ENCODE data around the gene SNX33. TPM values are rescaled to one million over a fixed set of nuclear protein-coding genes. Genes with fewer than 3 reads are reported as not detected.

The SNX33 gene
- total RNA-seq, 1 donor from 2014 or later: 11.8 TPM

- peak; percentile 54 for DNase-seq (ENCODE audit: low spot score)
Measured at GRCh38 chr15:75640483-75641178, 7.1 kb upstream of the SNX33 start.

- no peak for DNase-seq (ENCODE audit: low spot score)
Measured at GRCh38 chr15:75641179-75641503, 6.6 kb upstream of the SNX33 start.

- DNase-seq (ENCODE audit: low spot score): no peak
Measured at GRCh38 chr15:75641603-75642002, 6.1 kb upstream of the SNX33 start.

GRCh38 chr15:75644376-75644775 lies 3.3 kb upstream of the SNX33 start:
- no peak for DNase-seq (ENCODE audit: low spot score)

- DNase-seq (ENCODE audit: low spot score): no peak
Measured at GRCh38 chr15:75646112-75646943, 1.4 kb upstream of the SNX33 start.

- DNase-seq (ENCODE audit: low spot score): no peak
Measured at GRCh38 chr15:75646944-75647364, 758 bp upstream of the SNX33 start.

- peak; percentile 58 for DNase-seq (ENCODE audit: low spot score)
Measured at GRCh38 chr15:75648156-75649000, 666 bp downstream of the SNX33 start.

GRCh38 chr15:75649045-75649761 lies 1.5 kb downstream of the SNX33 start:
- DNase-seq (ENCODE audit: low spot score): no peak

- DNase-seq (ENCODE audit: low spot score): no peak
Measured at GRCh38 chr15:75649848-75650247, 2.1 kb downstream of the SNX33 start.

GRCh38 chr15:75650908-75651809 lies 3.4 kb downstream of the SNX33 start:
- no peak for DNase-seq (ENCODE audit: low spot score)

GRCh38 chr15:75651810-75652543 lies 4.3 kb downstream of the SNX33 start:
- DNase-seq (ENCODE audit: low spot score): no peak

GRCh38 chr15:75653347-75653913 lies 5.7 kb downstream of the SNX33 start:
- no peak for DNase-seq (ENCODE audit: low spot score)

- no peak for DNase-seq (ENCODE audit: low spot score)
Measured at GRCh38 chr15:75654201-75654907, 6.6 kb downstream of the SNX33 start.

GRCh38 chr15:75655931-75656330 lies 8.2 kb downstream of the SNX33 start:
- no peak for DNase-seq (ENCODE audit: low spot score)

GRCh38 chr15:75656331-75656730 lies 8.6 kb downstream of the SNX33 start:
- DNase-seq (ENCODE audit: low spot score): no peak

GRCh38 chr15:75656813-75657212 lies 9.1 kb downstream of the SNX33 start:
- DNase-seq (ENCODE audit: low spot score): no peak

GRCh38 chr15:75659141-75659771 lies 11.5 kb downstream of the SNX33 start:
- DNase-seq (ENCODE audit: low spot score): no peak

- DNase-seq (ENCODE audit: low spot score): no peak
Measured at GRCh38 chr15:75659928-75660645, 12.4 kb downstream of the SNX33 start.

Data from umbilical cord (tissue), 2 donors.